GM21423 (cell line): ENCODE results near the gene ARPP21.
"Not testable (repeated sequence)": the region's sequence is repeated elsewhere in the genome, so short reads cannot be mapped to it uniquely, and the experiment has no call there.

Experiments
- ATAC-seq: cut with Tn5 transposase; IDR thresholded peaks from one replicate; pipeline ENCODE4 v1.9.1; 2021; ENCODE audit warnings: mild to moderate bottlenecking, moderate library complexity; ENCODE audit not compliant: unreplicated experiment

The ARPP21 gene

DNA sequence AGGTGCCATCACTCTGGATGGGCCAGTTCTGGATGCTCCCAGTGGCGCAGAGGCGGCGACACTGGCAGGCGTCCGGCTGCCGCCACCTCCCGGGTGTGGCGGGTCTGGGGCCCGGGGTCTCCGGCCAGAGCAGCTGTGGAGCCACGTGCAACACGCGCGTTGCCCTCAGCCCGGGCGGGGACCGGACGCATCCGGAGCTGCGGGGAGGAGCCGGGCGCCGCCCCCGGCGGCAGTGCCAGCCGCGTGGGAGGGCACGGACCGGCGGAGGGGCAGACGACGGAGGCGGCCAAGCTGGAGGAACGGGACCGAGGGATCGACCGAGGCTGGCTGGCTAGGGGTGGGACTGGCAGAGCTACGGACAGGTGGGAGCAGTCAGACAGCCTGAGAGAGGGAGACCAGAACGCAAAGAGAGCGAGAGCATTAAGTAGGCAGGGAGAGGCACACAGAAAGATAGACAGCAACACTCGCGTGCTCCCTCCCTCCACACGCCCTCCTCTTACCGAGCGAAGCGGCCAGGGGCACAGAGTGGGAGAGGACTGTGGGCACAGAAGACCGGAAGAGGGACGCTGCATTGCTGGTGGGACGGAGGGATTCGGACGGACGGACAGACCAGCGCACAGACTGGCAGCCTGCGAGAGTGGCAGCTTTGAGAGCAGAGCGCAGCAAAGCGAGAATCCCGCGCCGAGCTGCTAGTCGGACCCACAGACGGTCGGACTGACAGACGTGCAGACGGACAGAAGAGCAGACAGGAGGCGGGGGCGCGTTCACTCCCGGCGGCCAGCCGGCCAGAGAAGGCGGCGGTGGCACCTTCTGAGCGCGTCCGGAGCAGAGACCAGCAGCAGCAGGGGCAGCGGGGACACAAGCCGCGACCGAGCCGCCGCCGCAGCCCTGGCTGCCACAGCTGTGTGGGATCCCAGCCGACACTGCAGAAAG, at the start of gene ARPP21:
Gene ARPP21, plus strand, starts transcription at position 272 of the 933 bp plus-strand sequence. CDS start 42,227 bp downstream, outside the sequence.
- ATAC-seq, result peak; percentile 42

DNA sequence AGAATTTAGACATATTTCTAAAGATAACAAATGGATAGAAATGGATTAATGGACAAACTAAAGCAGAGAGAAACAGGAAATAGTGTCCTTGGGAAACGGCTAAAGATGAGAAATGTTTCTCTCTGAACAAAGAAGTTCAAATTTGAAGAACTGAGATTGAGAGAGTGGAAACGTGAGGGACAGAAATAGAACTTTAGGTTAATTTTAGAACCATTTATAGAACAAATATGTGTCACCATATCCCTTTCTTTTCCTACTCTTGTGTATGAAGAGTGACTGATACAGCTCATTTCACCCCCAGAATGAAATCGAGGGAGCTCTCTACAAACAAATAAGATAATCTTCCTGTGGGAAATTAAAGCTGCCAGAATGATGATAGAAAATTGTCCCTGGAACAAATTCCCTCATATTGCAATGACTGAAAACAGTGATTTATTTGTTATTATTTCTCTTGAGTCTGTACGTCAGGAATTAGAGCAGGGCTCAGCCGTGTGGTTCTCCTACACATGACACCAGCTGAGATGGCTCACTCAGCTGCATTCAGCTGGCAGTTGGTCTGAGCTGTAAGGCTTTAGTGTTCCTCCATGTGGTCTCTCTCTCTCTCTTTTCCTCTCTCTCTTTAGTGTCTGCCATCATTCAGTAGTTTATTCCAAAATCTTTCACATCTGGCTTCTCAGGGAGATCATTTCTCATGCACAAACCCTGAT, 46.6 kb upstream of the ARPP21 start:
- ATAC-seq, result no peak

- no peak for ATAC-seq
These were observed 44.6 kb upstream of the ARPP21 start for GRCh38 chr3:35594739-35595138.

DNA sequence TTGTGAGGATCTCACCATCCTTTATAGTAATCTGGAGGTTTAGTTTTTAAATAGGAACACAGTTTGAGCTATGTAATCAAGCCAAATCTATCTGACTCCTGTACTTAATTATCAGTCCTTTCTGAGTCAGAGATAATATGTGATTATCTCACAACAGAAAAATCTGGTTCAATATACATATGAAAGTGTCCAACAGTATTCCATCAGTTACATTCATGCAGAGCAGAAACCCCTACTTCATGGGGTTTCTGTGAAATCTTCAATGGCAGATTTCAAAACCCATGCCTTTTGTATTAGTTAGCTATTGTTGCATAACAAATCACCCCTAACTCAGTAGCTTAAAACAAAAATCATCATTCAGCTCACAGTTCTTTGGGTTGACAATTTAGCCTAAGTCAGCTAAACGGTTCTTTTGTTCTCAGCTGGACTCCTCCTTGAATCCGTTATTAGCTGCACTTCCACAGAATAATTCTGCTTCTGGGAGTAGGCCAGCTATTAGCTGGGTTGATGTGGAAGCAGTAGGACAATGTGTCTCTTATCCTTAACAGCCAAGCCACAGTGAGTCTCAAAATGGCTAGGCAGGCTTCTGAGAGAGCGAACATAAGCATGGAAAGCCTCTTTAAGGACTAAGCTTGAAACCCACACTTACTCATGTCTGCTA, 42.9 kb upstream of the ARPP21 start:
- ATAC-seq, result no peak

DNA sequence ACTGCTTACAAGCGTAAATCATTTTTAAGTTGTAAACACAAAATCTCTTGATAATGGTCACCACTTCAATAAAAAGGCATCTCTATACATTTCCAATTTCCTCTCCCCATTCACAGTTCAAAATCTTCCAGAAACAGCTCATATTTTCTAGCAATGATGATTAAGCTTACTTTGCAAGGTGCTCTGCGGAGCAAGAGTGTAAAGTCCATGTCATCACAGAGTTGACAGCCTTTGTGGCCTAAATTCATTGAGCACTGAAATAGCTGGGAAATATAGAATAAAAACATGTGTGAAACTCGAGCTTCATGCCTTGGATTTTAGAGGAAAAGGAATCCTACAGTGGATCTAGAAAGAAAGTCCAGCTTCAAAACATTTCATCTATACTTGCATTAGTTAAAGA, 41.8 kb upstream of the ARPP21 start:
- no peak for ATAC-seq

DNA sequence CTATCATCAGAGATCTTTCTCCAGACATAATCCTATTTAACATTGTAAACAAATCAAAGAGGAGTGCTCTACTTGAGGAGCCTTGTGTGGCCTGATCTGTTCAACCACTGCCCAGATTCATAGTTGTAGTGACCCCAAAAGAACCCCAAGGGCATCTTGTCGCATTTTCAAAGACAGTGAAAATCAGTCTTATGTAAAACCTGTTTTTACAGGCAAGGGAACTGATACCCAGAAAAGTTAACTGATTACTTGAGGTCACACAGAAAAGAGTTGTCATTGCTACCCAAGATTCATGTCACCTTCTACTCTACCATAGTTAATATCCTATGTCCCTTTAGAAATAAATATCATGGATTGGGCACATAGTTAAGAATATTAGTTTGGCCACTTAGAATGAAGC, 40.5 kb upstream of the ARPP21 start:
- no peak for ATAC-seq

GRCh38 chr3:35601959-35602358, 37.4 kb upstream of the ARPP21 start:
- no peak for ATAC-seq

DNA sequence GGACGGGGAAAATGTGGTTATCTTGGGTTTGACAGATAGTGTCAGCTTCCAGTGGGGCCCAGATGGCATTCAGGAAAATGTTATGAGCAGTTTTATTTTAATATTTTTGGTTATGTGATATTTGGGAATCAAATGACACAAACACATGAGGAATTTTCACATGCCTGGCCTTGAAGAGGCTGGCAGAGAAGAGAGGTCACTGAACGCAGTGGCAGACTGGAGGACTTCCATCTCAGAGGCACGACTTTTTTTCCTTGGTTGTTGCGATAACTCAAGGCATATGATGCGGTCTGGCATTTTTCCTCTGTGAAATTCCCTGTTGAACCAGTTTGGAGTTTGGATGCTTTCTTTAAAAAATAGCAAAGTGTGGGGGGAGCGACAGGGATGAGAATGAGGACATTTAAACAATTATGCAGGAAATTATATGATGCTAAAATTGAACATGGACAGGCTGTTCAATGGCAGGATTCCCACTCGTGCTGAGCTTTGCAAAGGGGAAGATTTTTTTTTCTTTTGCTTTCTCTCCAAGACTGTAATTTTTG, 36.9 kb upstream of the ARPP21 start:
- ATAC-seq, result no peak

- ATAC-seq, result no peak
These were observed 23.0 kb upstream of the ARPP21 start for GRCh38 chr3:35616346-35616745.

- no peak for ATAC-seq
These were observed 22.0 kb upstream of the ARPP21 start for GRCh38 chr3:35617370-35617769.

DNA sequence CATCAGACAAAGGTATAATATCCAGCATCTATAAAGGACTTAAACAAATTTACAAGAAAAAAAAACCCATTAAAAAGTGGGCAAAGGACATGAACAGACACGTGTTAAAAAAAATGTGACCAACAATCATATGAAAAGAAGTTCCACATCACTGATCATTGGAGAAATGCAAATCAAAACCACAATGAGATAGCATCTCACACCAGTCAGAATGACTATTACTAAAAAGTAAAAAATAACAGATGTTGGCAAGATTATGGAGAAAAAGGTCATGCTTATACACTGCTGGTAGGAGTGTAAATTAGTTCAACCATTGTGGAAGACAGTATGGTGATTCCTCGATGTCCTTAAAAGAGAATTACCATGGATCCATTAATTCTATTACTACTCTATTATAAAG, 19.1 kb upstream of the ARPP21 start:
- ATAC-seq, result not testable (repeated sequence)

GRCh38 chr3:35624698-35625097, 14.6 kb upstream of the ARPP21 start:
- no peak for ATAC-seq

DNA sequence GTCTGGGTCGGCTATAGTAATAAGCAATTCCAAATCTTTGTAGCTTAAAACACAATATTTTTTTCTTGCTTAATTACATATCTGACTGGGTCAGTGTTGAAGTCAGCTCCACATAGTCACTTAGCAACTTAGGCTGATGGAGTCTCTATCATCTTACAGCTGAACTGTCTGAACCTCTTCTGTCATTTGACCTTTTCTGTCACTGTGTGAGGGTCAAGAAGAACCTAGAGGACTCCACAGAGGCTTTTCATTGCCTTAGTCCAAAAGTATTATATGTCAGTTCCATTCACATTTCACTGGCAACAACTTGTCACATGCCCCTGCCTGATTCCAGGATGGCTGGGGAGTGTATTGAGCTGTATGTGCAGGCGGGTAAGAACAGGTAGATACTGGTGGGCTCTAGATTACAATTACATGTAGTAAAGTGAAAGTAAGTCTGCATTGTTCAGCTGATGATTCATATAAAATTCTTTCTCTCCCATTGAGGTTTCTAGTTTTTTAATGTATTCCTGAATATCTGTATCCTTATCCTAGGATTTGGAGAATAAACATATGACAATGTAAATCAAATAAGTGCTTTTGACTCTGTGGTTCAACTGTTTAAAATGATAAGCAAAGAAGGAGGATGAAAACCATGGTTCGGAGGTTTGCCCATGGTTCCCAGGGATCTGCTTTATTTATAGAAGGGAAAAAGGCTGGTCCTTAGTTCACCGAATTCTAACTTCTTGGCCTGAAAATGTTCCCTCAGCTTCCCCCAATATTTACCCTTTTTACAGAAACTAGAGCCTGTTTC, 5.8 kb upstream of the ARPP21 start:
- ATAC-seq, result no peak

- no peak for ATAC-seq
These were observed 3.9 kb upstream of the ARPP21 start for GRCh38 chr3:35635407-35635806.

DNA sequence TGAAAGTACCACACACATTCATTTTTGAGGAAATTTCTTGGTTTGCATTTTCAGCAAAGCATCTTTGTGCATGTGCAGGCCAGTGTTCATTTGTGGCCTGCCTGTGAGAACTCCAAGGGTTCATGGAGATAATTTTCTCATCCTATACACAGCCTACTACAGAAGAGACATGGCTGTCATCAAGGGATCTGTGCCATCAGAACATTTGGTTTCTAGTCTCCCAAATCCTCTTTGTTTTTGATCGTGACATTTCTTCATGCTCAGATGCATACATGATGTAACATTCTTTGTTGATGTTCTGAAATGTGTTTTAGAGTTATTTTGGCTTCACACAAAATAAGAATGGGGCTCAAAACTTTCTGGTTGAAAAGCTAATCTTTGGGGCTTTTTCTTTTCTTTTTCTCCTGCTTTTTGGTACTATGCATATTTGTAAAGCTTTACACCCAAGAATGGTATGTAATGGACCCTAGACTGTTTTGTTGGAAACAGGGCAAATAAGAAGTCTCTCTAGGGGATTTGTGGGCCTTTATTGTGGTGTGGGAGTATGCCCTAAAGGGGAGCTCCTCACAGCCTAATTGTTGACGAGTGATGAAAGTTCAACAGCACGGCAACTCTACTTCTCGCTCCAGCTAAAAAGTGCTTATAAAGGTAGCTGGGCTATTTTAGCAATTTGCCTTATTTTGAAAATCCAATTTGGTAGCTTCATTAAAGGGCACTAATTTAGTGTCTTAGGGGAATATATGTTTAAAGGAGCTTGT, 3.2 kb upstream of the ARPP21 start:
- no peak for ATAC-seq

GRCh38 chr3:35638251-35638979, 910 bp upstream of the ARPP21 start:
- no peak for ATAC-seq

DNA sequence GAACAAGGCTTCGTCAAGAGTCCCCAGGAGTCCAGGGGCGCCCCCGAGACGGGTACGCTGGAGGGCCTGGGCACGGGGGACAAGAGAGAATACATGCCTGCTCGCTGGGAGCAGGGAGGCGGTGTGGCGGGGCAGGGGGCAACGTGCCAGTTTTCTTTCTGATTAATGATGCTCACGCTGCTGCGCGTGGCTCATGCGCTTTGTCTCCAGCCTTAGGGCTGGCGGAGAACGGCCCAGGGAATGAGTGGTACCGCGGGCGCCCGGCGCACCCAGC, 408 bp upstream of the ARPP21 start:
- ATAC-seq, result no peak

GRCh38 chr3:35640190-35641165, 1.2 kb downstream of the ARPP21 start:
- no peak for ATAC-seq
